Endodermal cell (in vitro differentiated cells): Measurements from ENCODE around the gene TLCD3B. TPM values are rescaled to one million over a fixed set of nuclear protein-coding genes. Genes with fewer than 3 reads are reported as not detected.

ENCODE experiments used
- DNase-seq: peaks from one replicate; pipeline ENCODE4 v3.0.0-alpha.2; 2017
- H3K27ac ChIP-seq: 2 replicates; pipeline ENCODE4 v1.5.1; 2013; ENCODE audit warnings: mild to moderate bottlenecking, low read depth, low read length, moderate library complexity
- H3K27me3 ChIP-seq: 2 replicates; pipeline ENCODE4 v1.6.1; 2013; ENCODE audit warnings: mild to moderate bottlenecking, low read length, moderate library complexity; ENCODE audit not compliant: insufficient read depth, control insufficient read depth, poor library complexity, severe bottlenecking
- H3K36me3 ChIP-seq: 2 replicates; pipeline ENCODE4 v1.7.0; 2013; ENCODE audit warnings: mild to moderate bottlenecking, low read length, moderate library complexity; ENCODE audit not compliant: control insufficient read depth, insufficient read depth
- H3K4me1 ChIP-seq: one replicate; pipeline ENCODE4 v1.7.0; 2013; ENCODE audit warnings: low read length; ENCODE audit not compliant: control insufficient read depth, insufficient read depth
- H3K4me3 ChIP-seq: 2 replicates; pipeline ENCODE4 v1.5.1; 2013; ENCODE audit warnings: mild to moderate bottlenecking, low read length, moderate library complexity
- H3K9ac ChIP-seq: 2 replicates; pipeline ENCODE4 v1.6.1; 2013; ENCODE audit warnings: mild to moderate bottlenecking, low read length, moderate library complexity; ENCODE audit not compliant: poor library complexity, severe bottlenecking; ENCODE audit errors: extremely low read depth
- H3K9me3 ChIP-seq: 2 replicates; pipeline ENCODE4 v1.6.1; 2013; ENCODE audit warnings: mild to moderate bottlenecking, low read length, moderate library complexity; ENCODE audit not compliant: control insufficient read depth
- H3K27ac Mint-ChIP-seq: 2 replicates; pipeline ENCODE4 v1.8.0; 2020; ENCODE audit warnings: mixed read lengths
- H3K27me3 Mint-ChIP-seq: 2 replicates; pipeline ENCODE4 v1.8.0; 2021; ENCODE audit warnings: mild to moderate bottlenecking, mixed read lengths; ENCODE audit not compliant: insufficient read depth
- H3K36me3 Mint-ChIP-seq: 2 replicates; pipeline ENCODE4 v1.8.0; 2020; ENCODE audit warnings: low read depth, mixed read lengths
- H3K4me1 Mint-ChIP-seq: 2 replicates; pipeline ENCODE4 v1.8.0; 2020; ENCODE audit warnings: mixed read lengths
- H3K4me3 Mint-ChIP-seq: 2 replicates; pipeline ENCODE4 v1.8.0; 2020; ENCODE audit warnings: mild to moderate bottlenecking, moderate library complexity, mixed read lengths
- H3K9me3 Mint-ChIP-seq: 2 replicates; pipeline ENCODE4 v1.8.0; 2020; ENCODE audit warnings: mild to moderate bottlenecking, mixed read lengths
- WGBS, 2 experiments: methylation state at CpG; one replicate each; pipeline versions ENCODE4 v1.1.5 to v1.1.7; 2013; ENCODE audit warnings: missing lambda C conversion rate in 2 of 2, mixed read lengths in 1 of 2; ENCODE audit not compliant: insufficient coverage in 1 of 2, insufficient read length in 1 of 2; 5-methylcytosine and 5-hydroxymethylcytosine counted together
- total RNA-seq, 2 donors: library from RNA; stranded (reverse); fragmentation: NEBNext Ultra II Directional in 1 of 2; extraction: Animal tissue kit (Norgen Biotek cat#: 25700) in 1 of 2; gene quantifications; 2 replicates in 1 of 2; 3 replicates in 1 of 2; pipeline ENCODE4 v1.2.1, GENCODE V29; 2021
- TF ChIP-seq, protein P1 (sequence below): fragments of 200-600 bp; sonication (generic); conservative IDR thresholded peaks from 2 replicates; pipeline ENCODE4 v1.5.0; 2021; ENCODE audit warnings: antibody characterized with exemption, mild to moderate bottlenecking

TLCD3B gene
- total RNA-seq, 2 donors from 2014 or later, result 3.3 to 3.5 TPM

DNA sequence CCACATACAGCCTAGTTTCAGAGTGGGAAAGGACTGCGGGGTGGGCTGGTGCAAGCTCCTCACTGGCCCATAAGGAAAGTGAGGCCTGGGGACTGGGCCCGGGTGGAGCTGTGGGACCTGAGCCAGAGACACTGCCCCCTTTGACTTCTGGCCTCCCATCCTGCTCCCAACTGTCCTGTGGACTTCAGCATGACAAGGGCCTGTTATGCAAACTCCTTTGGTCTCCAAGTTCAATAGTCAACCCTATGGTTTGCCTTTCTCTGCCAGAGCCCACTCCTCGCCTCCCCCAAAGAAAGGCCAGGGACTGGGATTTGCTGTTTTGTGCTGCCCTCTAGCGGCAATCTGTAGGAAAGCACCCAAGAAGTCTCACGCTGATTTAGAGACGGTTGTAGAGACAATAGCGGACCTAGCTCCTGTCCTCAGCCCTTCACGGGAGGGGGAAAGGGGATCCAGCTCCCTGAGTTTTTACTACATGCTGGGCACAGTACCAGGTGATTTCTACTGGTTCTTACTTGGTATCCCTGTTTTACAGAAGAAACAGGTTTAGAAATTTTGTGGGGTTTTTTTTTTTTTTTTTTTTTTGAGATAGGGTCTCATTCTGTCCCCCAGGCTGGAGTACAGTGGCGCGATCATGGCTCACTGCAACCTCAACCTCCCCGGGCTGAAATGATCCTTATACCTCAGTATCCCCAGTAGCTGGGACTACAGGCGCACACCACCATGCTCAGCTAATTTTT, 1.2 kb upstream of the TLCD3B start:
- H3K9me3 Mint-ChIP-seq, result no peaks in the 10 kb centered on the region
- Histone ChIP-seq H3K27me3 (peaks cover 42% of the 10 kb centered on the region), H3K4me3 (no peak overlapping the region), H3K27ac (no peak overlapping the region), H3K36me3 (no peaks in the 10 kb centered on the region), H3K9ac (no peak overlapping the region), H3K9me3 (no peaks in the 10 kb centered on the region), H3K4me1 (no peaks in the 10 kb centered on the region)
- no peak overlapping the region for H3K27ac Mint-ChIP-seq
- peaks cover 72% of the 10 kb centered on the region for H3K27me3 Mint-ChIP-seq
- TF ChIP-seq, protein P1, sequence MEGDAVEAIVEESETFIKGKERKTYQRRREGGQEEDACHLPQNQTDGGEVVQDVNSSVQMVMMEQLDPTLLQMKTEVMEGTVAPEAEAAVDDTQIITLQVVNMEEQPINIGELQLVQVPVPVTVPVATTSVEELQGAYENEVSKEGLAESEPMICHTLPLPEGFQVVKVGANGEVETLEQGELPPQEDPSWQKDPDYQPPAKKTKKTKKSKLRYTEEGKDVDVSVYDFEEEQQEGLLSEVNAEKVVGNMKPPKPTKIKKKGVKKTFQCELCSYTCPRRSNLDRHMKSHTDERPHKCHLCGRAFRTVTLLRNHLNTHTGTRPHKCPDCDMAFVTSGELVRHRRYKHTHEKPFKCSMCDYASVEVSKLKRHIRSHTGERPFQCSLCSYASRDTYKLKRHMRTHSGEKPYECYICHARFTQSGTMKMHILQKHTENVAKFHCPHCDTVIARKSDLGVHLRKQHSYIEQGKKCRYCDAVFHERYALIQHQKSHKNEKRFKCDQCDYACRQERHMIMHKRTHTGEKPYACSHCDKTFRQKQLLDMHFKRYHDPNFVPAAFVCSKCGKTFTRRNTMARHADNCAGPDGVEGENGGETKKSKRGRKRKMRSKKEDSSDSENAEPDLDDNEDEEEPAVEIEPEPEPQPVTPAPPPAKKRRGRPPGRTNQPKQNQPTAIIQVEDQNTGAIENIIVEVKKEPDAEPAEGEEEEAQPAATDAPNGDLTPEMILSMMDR, result peak; percentile 91
- 27 to 39% methylated on average over 8 to 12 of the region's 12 CpGs for WGBS, 2 experiments
- peak; percentile 93 for DNase-seq
- peaks cover 2% of the 10 kb centered on the region for H3K4me1 Mint-ChIP-seq
- H3K36me3 Mint-ChIP-seq, result no peaks in the 10 kb centered on the region
- peak overlapping the region; percentile 47 for H3K4me3 Mint-ChIP-seq

DNA sequence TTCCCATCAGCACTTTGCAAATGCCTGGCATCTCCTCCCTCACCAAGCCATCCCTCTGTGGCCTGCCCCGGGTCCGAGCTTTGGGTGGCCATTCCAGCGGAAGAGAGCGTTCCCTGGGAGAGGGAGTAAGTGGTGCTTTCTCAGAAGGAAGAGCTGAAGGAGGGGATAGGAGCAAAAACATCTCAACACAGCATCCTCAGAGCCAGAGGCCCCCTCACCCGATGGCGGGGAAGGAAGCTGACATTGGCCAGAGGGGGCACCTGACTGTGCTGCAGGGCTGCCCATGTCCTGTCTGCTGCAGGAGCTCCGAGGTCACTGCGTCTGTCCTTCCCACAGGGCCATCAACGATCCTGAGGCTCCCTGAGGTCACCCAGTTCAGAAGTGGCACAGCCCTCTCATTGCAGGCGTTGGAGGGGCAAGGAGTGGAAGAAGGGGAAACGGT, 427 bp upstream of the TLCD3B start:
- Mint-ChIP-seq H3K9me3 (no peaks in the 10 kb centered on the region), H3K4me3 (peak overlapping the region; percentile 47), H3K36me3 (no peaks in the 10 kb centered on the region), H3K4me1 (peaks cover 2% of the 10 kb centered on the region), H3K27me3 (peaks cover 70% of the 10 kb centered on the region), H3K27ac (no peak overlapping the region)
- WGBS, 2 experiments, result 40 to 52% methylated on average over 2 to 11 of the region's 11 CpGs
- DNase-seq, result peak; percentile 70
- H3K27me3 ChIP-seq, result peaks cover 41% of the 10 kb centered on the region
- no peak overlapping the region for H3K27ac ChIP-seq
- no peaks in the 10 kb centered on the region for H3K4me1 ChIP-seq
- TF ChIP-seq, protein P1, result no peak
- H3K9me3 ChIP-seq, result no peaks in the 10 kb centered on the region
- H3K4me3 ChIP-seq, result peak overlapping the region; percentile 45
- no peaks in the 10 kb centered on the region for H3K36me3 ChIP-seq
- H3K9ac ChIP-seq, result no peak overlapping the region

DNA sequence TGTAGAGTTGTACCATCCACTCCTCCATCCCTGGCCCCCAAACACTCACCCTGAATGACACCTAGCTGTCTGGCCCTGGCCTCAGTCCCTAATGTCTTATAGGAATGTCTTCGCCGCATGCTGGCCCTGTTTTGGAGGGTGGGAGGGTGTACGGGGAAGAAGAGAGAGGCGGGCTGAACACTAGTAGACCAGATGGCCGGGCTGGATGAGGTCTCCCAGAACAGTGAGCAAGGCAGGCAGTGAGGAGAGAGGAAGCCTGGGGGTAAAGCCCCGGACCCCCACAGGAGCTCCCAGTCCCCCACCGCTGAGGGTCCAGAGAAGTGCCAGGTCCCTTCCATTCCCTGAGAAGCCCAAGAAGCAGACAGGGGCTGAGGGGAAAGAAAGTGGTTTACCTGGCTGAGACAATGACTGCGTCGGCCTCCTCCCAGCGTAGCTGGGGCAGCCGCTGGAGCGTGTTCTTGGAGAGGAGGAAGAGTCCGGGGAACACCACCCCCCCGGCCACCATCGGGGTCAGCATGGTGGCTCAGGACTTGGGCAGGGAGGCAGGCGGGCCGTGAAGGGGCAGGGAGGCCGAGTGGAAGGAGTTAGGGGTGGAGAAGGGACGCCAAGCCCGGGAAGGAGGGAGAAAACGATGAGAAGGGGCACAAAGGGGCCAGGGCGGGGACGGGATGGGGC, 923 bp downstream of the TLCD3B start:
- WGBS, 2 experiments, result 12 to 30% methylated on average over 5 to 23 of the region's 23 CpGs
- H3K9ac ChIP-seq, result no peak overlapping the region

More for the DNA sequence above, 923 bp downstream of the TLCD3B start:
- peaks cover 2% of the 10 kb centered on the region for H3K4me1 Mint-ChIP-seq
- no peaks in the 10 kb centered on the region for H3K9me3 Mint-ChIP-seq
- H3K4me3 Mint-ChIP-seq, result peak overlapping the region; percentile 47
- peaks cover 57% of the 10 kb centered on the region for H3K27me3 Mint-ChIP-seq
- Histone ChIP-seq H3K4me1 (no peaks in the 10 kb centered on the region), H3K4me3 (no peak overlapping the region), H3K36me3 (no peaks in the 10 kb centered on the region), H3K27me3 (peaks cover 27% of the 10 kb centered on the region), H3K27ac (no peak overlapping the region), H3K9me3 (no peaks in the 10 kb centered on the region)
- TF ChIP-seq, protein P1, result no peak
- no peaks in the 10 kb centered on the region for H3K36me3 Mint-ChIP-seq
- H3K27ac Mint-ChIP-seq, result no peak overlapping the region
- DNase-seq, result no peak
